ENCODE results near the gene ENPP4.

DNA sequence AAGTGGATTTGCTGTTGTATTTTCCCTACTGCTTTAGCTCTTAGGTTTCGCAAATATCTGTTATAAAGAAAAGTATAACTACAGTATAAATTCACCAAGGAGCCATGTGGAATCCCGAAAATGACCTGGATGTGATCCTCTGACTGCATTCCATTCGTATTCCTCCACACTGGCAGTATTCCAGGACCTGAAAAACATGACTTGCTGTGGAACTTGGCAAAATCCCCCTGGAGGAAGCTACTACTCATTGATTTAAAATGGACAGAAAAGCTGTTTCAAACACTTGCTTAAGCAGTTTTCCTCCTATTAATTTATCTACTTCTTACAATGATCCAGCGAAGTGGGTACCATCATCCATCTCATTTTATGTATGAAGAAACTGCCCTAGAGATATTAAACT lies 54.3 kb downstream of the ENPP4 start:
- TF ChIP-seq, protein P1, sequence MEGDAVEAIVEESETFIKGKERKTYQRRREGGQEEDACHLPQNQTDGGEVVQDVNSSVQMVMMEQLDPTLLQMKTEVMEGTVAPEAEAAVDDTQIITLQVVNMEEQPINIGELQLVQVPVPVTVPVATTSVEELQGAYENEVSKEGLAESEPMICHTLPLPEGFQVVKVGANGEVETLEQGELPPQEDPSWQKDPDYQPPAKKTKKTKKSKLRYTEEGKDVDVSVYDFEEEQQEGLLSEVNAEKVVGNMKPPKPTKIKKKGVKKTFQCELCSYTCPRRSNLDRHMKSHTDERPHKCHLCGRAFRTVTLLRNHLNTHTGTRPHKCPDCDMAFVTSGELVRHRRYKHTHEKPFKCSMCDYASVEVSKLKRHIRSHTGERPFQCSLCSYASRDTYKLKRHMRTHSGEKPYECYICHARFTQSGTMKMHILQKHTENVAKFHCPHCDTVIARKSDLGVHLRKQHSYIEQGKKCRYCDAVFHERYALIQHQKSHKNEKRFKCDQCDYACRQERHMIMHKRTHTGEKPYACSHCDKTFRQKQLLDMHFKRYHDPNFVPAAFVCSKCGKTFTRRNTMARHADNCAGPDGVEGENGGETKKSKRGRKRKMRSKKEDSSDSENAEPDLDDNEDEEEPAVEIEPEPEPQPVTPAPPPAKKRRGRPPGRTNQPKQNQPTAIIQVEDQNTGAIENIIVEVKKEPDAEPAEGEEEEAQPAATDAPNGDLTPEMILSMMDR (conservative IDR thresholded peaks at IDR 0.05; ENCODE audit: low read depth, low read length) = no peak; the same call in 1 of the 2 replicates
- no peak for TF ChIP-seq EZH2 (IDR thresholded peaks at IDR 0.05; ENCODE audit: low read length, unreplicated experiment)
- no peak for TF ChIP-seq EZH2phosphoT487 (IDR thresholded peaks at IDR 0.05; ENCODE audit: borderline replicate concordance, low read length)

Measured in PC-3 (cell line).